HTR-8/SVneo (cell line): Measurements from ENCODE around the gene CENPF.
"Not testable (repeated sequence)": the region's sequence is repeated elsewhere in the genome, so short reads cannot be mapped to it uniquely, and the experiment has no call there.

Source experiments
- DNase-seq: peaks from one replicate; pipeline ENCODE4 v3.0.0; 2011; ENCODE audit warnings: low spot score, mixed read lengths; ENCODE audit not compliant: insufficient read length
- FAIRE-seq: peaks from 2 replicates; lab custom pipeline; 2011; peaks lifted over from hg19 to GRCh38; lab: Jason Lieb, UNC

CENPF gene

GRCh38 chr1:214610136-214610535, 7.1 kb downstream of the CENPF start:
- not testable (repeated sequence) for DNase-seq, FAIRE-seq

- FAIRE-seq (no peak), DNase-seq (no peak)
These were observed 12.1 kb downstream of the CENPF start for GRCh38 chr1:214615109-214615508.

- no peak for FAIRE-seq
- DNase-seq, result no peak
These were observed 12.9 kb downstream of the CENPF start for GRCh38 chr1:214615871-214616270.

- DNase-seq, result no peak
- no peak for FAIRE-seq
These were observed 14.3 kb downstream of the CENPF start for GRCh38 chr1:214617246-214617645.

- DNase-seq (no peak), FAIRE-seq (no peak)
These were observed 14.8 kb downstream of the CENPF start for GRCh38 chr1:214617843-214618242.

- FAIRE-seq, result no peak
These were observed 18.2 kb downstream of the CENPF start for GRCh38 chr1:214621236-214621635.

GRCh38 chr1:214623430-214623829, 20.4 kb downstream of the CENPF start:
- FAIRE-seq (no peak), DNase-seq (no peak)

More at GRCh38 chr1:214621236-214621635, 18.2 kb downstream of the CENPF start:
- DNase-seq, result no peak

GRCh38 chr1:214632091-214632490, 29.1 kb downstream of the CENPF start:
- FAIRE-seq (no peak), DNase-seq (no peak)

- no peak for FAIRE-seq
- DNase-seq, result no peak
These were observed 30.7 kb downstream of the CENPF start for GRCh38 chr1:214633686-214634085.

GRCh38 chr1:214634267-214634666, 31.3 kb downstream of the CENPF start:
- DNase-seq (no peak), FAIRE-seq (no peak)

- DNase-seq (no peak), FAIRE-seq (no peak)
These were observed 32.1 kb downstream of the CENPF start for GRCh38 chr1:214635086-214635485.

GRCh38 chr1:214635506-214635905, 32.5 kb downstream of the CENPF start:
- FAIRE-seq (no peak), DNase-seq (no peak)

GRCh38 chr1:214636436-214636835, 33.4 kb downstream of the CENPF start:
- FAIRE-seq (no peak), DNase-seq (no peak)

GRCh38 chr1:214637125-214637524, 34.1 kb downstream of the CENPF start:
- no peak for FAIRE-seq
- no peak for DNase-seq

GRCh38 chr1:214637722-214638458, 34.9 kb downstream of the CENPF start:
- FAIRE-seq (no peak), DNase-seq (peak; percentile 27)

- FAIRE-seq, result no peak
- DNase-seq, result no peak
These were observed 35.4 kb downstream of the CENPF start for GRCh38 chr1:214638459-214638807.

GRCh38 chr1:214638997-214639396, 36.0 kb downstream of the CENPF start:
- no peak for DNase-seq
- FAIRE-seq, result no peak

GRCh38 chr1:214640431-214641213, 37.6 kb downstream of the CENPF start:
- no peak for FAIRE-seq
- no peak for DNase-seq

GRCh38 chr1:214641214-214641895, 38.4 kb downstream of the CENPF start:
- FAIRE-seq (no peak), DNase-seq (no peak)

- no peak for DNase-seq
- FAIRE-seq, result no peak
These were observed 40.0 kb downstream of the CENPF start for GRCh38 chr1:214643030-214643429.

GRCh38 chr1:214645712-214646111, 42.7 kb downstream of the CENPF start:
- FAIRE-seq (no peak), DNase-seq (no peak)
